ENCODE measurements around the gene IGFBPL1. TPM values are rescaled to one million over a fixed set of nuclear protein-coding genes. Genes with fewer than 3 reads are reported as not detected.

The IGFBPL1 gene
- total RNA-seq, 1 experiment from 2014 or later = 13.7 TPM

DNA sequence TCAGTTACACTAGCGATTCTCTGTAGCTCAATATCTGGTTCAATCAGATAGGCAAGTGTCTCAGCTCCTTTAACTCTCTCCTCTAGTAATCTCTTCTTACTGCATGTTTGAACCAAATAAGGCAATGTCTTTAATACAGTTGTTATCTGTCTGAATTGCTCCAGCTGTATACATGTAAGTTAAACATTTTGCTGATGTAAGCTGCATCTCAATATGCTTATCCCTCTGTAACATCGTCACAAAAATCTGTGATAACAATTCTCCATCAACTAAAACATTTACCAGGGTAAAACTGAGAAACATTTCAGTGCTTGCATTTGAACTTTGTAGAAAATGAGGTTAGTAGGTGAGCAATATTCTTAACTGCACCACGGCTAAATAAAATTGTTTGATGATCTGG is 29.6 kb upstream of the IGFBPL1 start:
- no peak overlapping the region for H3K4me3 ChIP-seq (ENCODE audit: low read depth in 2 of 2, low read length in 2 of 2)
- no peaks in the 10 kb centered on the region for H3K4me1 ChIP-seq (ENCODE audit: control insufficient read depth, insufficient read depth, low read length)
- H3K36me3 ChIP-seq (ENCODE audit: control insufficient read depth, insufficient read depth, low read length) = no peaks in the 10 kb centered on the region
- in situ Hi-C loops (cut with HindIII; ENCODE audit: low pct_unique_long_range_greater_than_20kb, low sequenced_read_pairs) (no loop called here), intact Hi-C loops (cut with micrococcal nuclease; ENCODE audit: unreplicated experiment) (no loop called here)
- POLR2A ChIA-PET = no interaction called here
- TF ChIP-seq, protein P1, sequence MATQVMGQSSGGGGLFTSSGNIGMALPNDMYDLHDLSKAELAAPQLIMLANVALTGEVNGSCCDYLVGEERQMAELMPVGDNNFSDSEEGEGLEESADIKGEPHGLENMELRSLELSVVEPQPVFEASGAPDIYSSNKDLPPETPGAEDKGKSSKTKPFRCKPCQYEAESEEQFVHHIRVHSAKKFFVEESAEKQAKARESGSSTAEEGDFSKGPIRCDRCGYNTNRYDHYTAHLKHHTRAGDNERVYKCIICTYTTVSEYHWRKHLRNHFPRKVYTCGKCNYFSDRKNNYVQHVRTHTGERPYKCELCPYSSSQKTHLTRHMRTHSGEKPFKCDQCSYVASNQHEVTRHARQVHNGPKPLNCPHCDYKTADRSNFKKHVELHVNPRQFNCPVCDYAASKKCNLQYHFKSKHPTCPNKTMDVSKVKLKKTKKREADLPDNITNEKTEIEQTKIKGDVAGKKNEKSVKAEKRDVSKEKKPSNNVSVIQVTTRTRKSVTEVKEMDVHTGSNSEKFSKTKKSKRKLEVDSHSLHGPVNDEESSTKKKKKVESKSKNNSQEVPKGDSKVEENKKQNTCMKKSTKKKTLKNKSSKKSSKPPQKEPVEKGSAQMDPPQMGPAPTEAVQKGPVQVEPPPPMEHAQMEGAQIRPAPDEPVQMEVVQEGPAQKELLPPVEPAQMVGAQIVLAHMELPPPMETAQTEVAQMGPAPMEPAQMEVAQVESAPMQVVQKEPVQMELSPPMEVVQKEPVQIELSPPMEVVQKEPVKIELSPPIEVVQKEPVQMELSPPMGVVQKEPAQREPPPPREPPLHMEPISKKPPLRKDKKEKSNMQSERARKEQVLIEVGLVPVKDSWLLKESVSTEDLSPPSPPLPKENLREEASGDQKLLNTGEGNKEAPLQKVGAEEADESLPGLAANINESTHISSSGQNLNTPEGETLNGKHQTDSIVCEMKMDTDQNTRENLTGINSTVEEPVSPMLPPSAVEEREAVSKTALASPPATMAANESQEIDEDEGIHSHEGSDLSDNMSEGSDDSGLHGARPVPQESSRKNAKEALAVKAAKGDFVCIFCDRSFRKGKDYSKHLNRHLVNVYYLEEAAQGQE (IDR thresholded peaks at IDR 0.05; ENCODE audit: insufficient read depth in 1 of 2, low read depth in 2 of 2, low read length in 1 of 2) = no peak
- TF ChIP-seq SIN3A (IDR thresholded peaks at IDR 0.05; ENCODE audit: borderline replicate concordance, insufficient read depth, low read depth, low read length) = no peak
- H3K27me3 ChIP-seq (ENCODE audit: control insufficient read depth, insufficient read depth, low read length) = peaks cover 2% of the 10 kb centered on the region; the same call in 1 of the 2 replicates
- no TSS peak for BruUV-seq (replicated peaks)
- CTCF ChIA-PET = no interaction called here
- H3K9me3 ChIP-seq (ENCODE audit: control insufficient read depth, insufficient read depth, low read depth, low read length) = no peaks in the 10 kb centered on the region; the same call in 1 of the 2 replicates
- no peak overlapping the region for H3K27ac ChIP-seq (ENCODE audit: low read length)
- no peak for DNase-seq (ENCODE audit: low read depth, low spot score)
- ATAC-seq = no peak

DNA sequence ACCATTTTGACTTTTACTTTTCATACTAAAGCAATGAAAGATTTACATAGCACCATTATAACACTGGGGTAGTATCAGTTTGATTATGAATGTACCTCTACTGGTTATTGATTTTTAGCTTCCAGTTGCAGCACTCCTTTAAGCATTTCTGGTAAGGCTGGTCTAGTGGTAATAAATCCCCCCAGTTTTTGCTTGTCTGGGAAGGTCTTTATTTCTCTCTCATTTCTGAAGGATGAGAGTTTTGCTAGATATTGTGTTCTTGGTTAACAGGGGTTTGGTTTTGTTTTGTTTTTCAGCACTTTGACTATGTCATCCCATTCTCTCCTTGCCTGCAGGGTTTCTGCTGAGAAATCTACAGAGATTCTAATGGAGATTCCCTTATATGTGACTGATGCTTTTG is 26.9 kb upstream of the IGFBPL1 start:
- Histone ChIP-seq H3K4me3 (ENCODE audit: low read depth in 2 of 2, low read length in 2 of 2) (no peak overlapping the region), H3K9me3 (ENCODE audit: control insufficient read depth, insufficient read depth, low read depth, low read length) (no peaks in the 10 kb centered on the region; the same call in 1 of the 2 replicates), H3K27ac (ENCODE audit: low read length) (no peak overlapping the region), H3K36me3 (ENCODE audit: control insufficient read depth, insufficient read depth, low read length) (no peaks in the 10 kb centered on the region), H3K4me1 (ENCODE audit: control insufficient read depth, insufficient read depth, low read length) (no peaks in the 10 kb centered on the region), H3K27me3 (ENCODE audit: control insufficient read depth, insufficient read depth, low read length) (no peaks in the 10 kb centered on the region; the same call in 1 of the 2 replicates)
- ChIA-PET POLR2A (no interaction called here), CTCF (no interaction called here)
- ATAC-seq (no peak), DNase-seq (ENCODE audit: low read depth, low spot score) (no peak)
- in situ Hi-C loops (cut with HindIII; ENCODE audit: low pct_unique_long_range_greater_than_20kb, low sequenced_read_pairs) = no loop called here
- TF ChIP-seq POLR2AphosphoS5 (IDR thresholded peaks at IDR 0.05; ENCODE audit: low read depth, low read length) (no peak), SIN3A (IDR thresholded peaks at IDR 0.05; ENCODE audit: borderline replicate concordance, insufficient read depth, low read depth, low read length) (no peak)
- TF ChIP-seq, protein P1 (IDR thresholded peaks at IDR 0.05; ENCODE audit: insufficient read depth in 1 of 2, low read depth in 2 of 2, low read length in 1 of 2) = no peak
- BruUV-seq (replicated peaks) = no TSS peak
- intact Hi-C loops (cut with micrococcal nuclease; ENCODE audit: unreplicated experiment) = no loop called here

DNA sequence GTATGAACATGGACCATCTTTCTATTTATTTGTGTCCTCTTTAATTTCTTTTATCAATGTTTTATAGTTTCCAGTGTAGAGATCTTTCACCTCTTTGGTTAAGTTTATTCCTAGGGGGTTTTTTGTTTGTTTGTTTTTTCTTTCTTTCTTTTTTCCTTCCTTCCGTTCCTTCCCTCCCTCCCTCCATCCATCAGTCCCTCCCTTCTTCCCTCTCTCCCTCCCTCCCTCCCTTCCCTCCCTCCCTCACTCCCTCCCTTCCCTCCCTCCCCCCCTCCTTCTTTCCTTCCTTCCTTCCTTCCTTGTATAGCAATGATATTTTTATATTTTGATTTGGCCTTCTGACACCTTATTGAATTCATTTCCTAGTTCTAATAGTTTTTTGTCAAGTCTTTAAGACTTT is 23.4 kb upstream of the IGFBPL1 start:
- Histone ChIP-seq H3K4me3 (ENCODE audit: low read depth in 2 of 2, low read length in 2 of 2) (no peak overlapping the region), H3K9me3 (ENCODE audit: control insufficient read depth, insufficient read depth, low read depth, low read length) (no peaks in the 10 kb centered on the region; the same call in 1 of the 2 replicates), H3K27me3 (ENCODE audit: control insufficient read depth, insufficient read depth, low read length) (no peaks in the 10 kb centered on the region; the same call in 1 of the 2 replicates), H3K36me3 (ENCODE audit: control insufficient read depth, insufficient read depth, low read length) (no peaks in the 10 kb centered on the region), H3K27ac (ENCODE audit: low read length) (no peak overlapping the region), H3K4me1 (ENCODE audit: control insufficient read depth, insufficient read depth, low read length) (no peaks in the 10 kb centered on the region)
- intact Hi-C loops (cut with micrococcal nuclease; ENCODE audit: unreplicated experiment) (no loop called here), in situ Hi-C loops (cut with HindIII; ENCODE audit: low pct_unique_long_range_greater_than_20kb, low sequenced_read_pairs) (no loop called here)
- TF ChIP-seq, protein P2, sequence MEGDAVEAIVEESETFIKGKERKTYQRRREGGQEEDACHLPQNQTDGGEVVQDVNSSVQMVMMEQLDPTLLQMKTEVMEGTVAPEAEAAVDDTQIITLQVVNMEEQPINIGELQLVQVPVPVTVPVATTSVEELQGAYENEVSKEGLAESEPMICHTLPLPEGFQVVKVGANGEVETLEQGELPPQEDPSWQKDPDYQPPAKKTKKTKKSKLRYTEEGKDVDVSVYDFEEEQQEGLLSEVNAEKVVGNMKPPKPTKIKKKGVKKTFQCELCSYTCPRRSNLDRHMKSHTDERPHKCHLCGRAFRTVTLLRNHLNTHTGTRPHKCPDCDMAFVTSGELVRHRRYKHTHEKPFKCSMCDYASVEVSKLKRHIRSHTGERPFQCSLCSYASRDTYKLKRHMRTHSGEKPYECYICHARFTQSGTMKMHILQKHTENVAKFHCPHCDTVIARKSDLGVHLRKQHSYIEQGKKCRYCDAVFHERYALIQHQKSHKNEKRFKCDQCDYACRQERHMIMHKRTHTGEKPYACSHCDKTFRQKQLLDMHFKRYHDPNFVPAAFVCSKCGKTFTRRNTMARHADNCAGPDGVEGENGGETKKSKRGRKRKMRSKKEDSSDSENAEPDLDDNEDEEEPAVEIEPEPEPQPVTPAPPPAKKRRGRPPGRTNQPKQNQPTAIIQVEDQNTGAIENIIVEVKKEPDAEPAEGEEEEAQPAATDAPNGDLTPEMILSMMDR (IDR thresholded peaks at IDR 0.05) = no peak
- TF ChIP-seq POLR2AphosphoS5 (IDR thresholded peaks at IDR 0.05; ENCODE audit: low read depth, low read length) = no peak
- TF ChIP-seq TCF7L2 (IDR thresholded peaks at IDR 0.05; ENCODE audit: low read depth, low read length) = no peak
- TF ChIP-seq, protein P1 (IDR thresholded peaks at IDR 0.05; ENCODE audit: insufficient read depth in 1 of 2, low read depth in 2 of 2, low read length in 1 of 2) = no peak
- no peak for TF ChIP-seq SIN3A (IDR thresholded peaks at IDR 0.05; ENCODE audit: borderline replicate concordance, insufficient read depth, low read depth, low read length)
- BruUV-seq (replicated peaks) = no TSS peak
- ChIA-PET POLR2A (no interaction called here), CTCF (no interaction called here)
- DNase-seq (ENCODE audit: low read depth, low spot score) (no peak), ATAC-seq (no peak)

Measured in Panc1 (cell line).